ENCODE data around the gene BRIX1.

DNA sequence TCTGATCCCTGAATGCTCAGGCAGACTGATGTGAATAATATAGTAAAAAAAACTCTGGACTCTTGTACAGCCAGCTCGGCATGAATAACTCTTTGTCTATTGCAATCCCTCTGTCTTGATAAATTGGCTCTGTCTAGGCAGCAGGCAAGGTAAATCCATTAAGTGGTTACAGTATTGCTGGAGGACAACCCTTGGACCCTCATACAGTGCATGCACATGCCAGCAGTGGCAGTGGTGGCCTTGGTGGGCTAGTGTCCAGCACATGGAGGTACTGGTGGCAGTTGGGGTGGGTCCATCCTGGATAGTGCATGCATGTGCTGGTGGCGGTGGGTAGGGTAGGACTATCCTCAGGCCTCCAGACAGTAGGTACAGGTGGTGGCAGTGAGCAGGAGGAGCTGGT lies 52.7 kb downstream of the BRIX1 start:
- TF ChIP-seq POLR2A (IDR thresholded peaks at IDR 0.05) = no peak
- TF ChIP-seq, protein P1, sequence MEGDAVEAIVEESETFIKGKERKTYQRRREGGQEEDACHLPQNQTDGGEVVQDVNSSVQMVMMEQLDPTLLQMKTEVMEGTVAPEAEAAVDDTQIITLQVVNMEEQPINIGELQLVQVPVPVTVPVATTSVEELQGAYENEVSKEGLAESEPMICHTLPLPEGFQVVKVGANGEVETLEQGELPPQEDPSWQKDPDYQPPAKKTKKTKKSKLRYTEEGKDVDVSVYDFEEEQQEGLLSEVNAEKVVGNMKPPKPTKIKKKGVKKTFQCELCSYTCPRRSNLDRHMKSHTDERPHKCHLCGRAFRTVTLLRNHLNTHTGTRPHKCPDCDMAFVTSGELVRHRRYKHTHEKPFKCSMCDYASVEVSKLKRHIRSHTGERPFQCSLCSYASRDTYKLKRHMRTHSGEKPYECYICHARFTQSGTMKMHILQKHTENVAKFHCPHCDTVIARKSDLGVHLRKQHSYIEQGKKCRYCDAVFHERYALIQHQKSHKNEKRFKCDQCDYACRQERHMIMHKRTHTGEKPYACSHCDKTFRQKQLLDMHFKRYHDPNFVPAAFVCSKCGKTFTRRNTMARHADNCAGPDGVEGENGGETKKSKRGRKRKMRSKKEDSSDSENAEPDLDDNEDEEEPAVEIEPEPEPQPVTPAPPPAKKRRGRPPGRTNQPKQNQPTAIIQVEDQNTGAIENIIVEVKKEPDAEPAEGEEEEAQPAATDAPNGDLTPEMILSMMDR (IDR thresholded peaks at IDR 0.05) = no peak

Measured in testis (tissue), 2 donors.